BJ (cell line): Measurements from ENCODE around the gene SCN2B. TPM values are rescaled to one million over a fixed set of nuclear protein-coding genes. Genes with fewer than 3 reads are reported as not detected.

Experiments used
- CTCF ChIA-PET: fragments of 350-600 bp; formaldehyde crosslinking; extraction: SDS; loops from one replicate; lab custom pipeline; 2021; ENCODE audit warnings: antibody characterized with exemption, inconsistent platforms; lab: Yijun Ruan, JAX
- POLR2A ChIA-PET: fragments of 300-600 bp; sonication (Branson Sonifier 250); formaldehyde crosslinking; extraction: SDS; loops from one replicate; lab custom pipeline; 2021; ENCODE audit warnings: antibody characterized with exemption; lab: Charles Lee
- DNase-seq: peaks from one replicate; pipeline ENCODE4 v3.0.0-alpha.2; 2011; ENCODE audit warnings: low read depth
- H3K27me3 ChIP-seq: 2 replicates; pipeline ENCODE4 v1.6.0; 2011; ENCODE audit warnings: low read length; ENCODE audit not compliant: control insufficient read depth, insufficient read depth
- H3K36me3 ChIP-seq: 2 replicates; pipeline ENCODE4 v1.5.1; 2011; ENCODE audit warnings: low read length; ENCODE audit not compliant: control insufficient read depth, insufficient read depth
- H3K4me3 ChIP-seq: 2 replicates; pipeline ENCODE4 v1.5.1; 2011; ENCODE audit warnings: low read depth, mild to moderate bottlenecking, control low read depth, low read length
- polyA plus RNA-seq: library from polyadenylated mRNA; depleted of rRNA; stranded (reverse); fragments of >200 nt; gene quantifications from 2 replicates; pipeline ENCODE4 v1.2.3, GENCODE V29; 2011
- TF ChIP-seq, protein P1 (sequence below): IDR thresholded peaks from 2 replicates; pipeline ENCODE4 v1.5.1; 2011; ENCODE audit warnings: low read depth, mild to moderate bottlenecking, control low read depth, inconsistent platforms, low read length, moderate library complexity; ENCODE audit not compliant: insufficient read depth

SCN2B gene
- polyA plus RNA-seq, 1 experiment, result not detected

DNA sequence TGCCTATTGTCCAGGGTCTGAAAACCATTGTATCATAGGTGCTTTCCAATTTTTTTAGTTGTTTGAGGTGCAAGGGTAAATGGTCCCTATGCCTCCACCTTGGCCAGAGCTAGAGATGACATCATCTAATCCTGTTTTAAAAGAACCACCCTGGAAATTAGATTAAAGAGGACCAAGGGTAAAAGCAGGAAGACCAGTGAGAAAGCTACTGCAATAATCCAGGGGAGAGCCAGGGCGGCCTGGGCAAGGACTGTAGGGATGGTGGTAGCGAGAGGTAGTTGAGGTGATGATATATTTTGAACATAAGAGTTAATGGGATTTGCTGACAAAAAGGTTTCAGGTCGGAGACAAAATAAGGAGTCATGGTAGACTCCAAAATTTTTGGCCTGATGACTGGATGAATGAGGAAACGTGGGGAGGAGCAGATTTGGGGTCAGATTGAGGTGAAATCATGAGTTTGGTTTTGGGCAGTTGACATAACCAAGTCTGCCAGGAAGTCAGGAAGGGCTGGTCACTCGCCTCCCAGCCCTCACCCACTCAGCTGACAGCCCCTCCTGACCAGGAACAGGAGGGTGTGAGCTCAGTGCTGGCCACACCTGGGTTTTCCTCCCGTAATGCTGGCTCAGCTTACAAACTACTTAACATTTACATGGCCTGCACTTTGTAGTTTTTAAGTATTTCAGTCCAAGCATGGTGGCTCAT, 46.8 kb downstream of the SCN2B start:
- no peak for DNase-seq
- TF ChIP-seq, protein P1, sequence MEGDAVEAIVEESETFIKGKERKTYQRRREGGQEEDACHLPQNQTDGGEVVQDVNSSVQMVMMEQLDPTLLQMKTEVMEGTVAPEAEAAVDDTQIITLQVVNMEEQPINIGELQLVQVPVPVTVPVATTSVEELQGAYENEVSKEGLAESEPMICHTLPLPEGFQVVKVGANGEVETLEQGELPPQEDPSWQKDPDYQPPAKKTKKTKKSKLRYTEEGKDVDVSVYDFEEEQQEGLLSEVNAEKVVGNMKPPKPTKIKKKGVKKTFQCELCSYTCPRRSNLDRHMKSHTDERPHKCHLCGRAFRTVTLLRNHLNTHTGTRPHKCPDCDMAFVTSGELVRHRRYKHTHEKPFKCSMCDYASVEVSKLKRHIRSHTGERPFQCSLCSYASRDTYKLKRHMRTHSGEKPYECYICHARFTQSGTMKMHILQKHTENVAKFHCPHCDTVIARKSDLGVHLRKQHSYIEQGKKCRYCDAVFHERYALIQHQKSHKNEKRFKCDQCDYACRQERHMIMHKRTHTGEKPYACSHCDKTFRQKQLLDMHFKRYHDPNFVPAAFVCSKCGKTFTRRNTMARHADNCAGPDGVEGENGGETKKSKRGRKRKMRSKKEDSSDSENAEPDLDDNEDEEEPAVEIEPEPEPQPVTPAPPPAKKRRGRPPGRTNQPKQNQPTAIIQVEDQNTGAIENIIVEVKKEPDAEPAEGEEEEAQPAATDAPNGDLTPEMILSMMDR, result no peak
- Histone ChIP-seq H3K4me3 (no peak overlapping the region), H3K36me3 (no peaks in the 10 kb centered on the region), H3K27me3 (no peaks in the 10 kb centered on the region)
- ChIA-PET POLR2A (no interaction called here), CTCF (interaction anchor here (0.8 to 2.0 kb wide), 4 partner anchors 8 to 286 kb away, joined by 3 to 8 read pairs (median 4); no protein-coding TSS in a partner anchor)

DNA sequence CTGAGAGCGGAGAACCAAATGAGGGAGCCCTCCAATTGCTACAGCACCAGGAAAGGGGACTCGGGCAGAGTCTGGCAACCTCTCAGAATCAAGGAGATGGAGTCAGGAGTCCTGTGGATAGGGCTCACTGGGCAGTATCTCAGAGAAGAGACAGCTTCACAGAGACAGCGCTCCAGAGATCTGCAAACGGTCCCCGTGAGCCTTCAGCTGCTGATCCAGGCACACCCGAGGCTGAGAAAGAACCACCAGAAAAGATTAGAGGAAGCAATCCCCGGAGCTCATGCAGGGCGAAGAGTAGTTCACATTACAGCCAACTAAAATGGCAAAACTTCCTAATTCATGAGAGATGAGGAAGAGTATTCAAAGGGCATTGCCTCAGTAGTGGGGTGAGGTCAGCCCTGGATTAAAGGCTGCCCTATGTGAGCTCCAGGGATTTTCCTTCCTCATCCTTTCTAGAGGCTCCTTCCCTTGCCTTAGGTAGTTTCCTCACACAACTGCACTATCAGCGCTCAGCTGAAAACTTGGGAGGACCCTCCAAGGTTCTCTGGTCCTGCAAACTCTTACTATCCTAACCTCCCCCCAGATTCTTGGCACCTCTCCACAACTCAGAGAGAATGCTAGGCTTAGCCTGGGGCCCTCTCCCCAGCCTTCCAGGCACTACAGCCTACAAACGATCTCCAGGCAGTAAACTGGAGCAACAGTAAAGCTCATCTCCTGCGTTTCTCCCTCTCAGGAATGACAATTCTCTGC, 47.5 kb downstream of the SCN2B start:
- Histone ChIP-seq H3K27me3 (no peaks in the 10 kb centered on the region), H3K36me3 (no peaks in the 10 kb centered on the region), H3K4me3 (no peak overlapping the region)
- CTCF ChIA-PET, result interaction anchor here (0.8 to 2.0 kb wide), 4 partner anchors 9 to 286 kb away, joined by 3 to 8 read pairs (median 4); no protein-coding TSS in a partner anchor
- TF ChIP-seq, protein P1, result no peak
- POLR2A ChIA-PET, result no interaction called here
- no peak for DNase-seq

DNA sequence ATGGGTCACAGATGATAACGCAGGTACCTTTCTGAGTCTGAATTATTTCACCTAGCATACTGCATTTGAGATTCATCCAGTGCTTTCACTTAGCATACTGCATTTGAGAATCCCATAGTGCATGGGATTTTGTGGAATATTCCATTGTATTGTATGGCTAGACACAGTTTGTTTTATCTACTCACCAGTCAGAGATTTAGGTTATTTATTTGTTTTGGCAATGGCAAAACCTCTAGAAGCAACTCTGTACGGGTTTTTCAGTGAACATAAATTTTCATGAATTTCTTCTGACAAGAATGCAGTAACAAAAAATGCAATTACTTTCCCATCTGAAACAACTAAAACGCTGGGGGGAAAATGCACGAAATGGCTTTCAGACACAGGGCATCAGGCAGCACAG, 48.1 kb downstream of the SCN2B start:
- CTCF ChIA-PET, result interaction anchor here (1.0 kb wide), 1 partner anchor 9 kb away, joined by 5 read pairs; no protein-coding TSS in a partner anchor
- Histone ChIP-seq H3K27me3 (no peaks in the 10 kb centered on the region), H3K4me3 (no peak overlapping the region), H3K36me3 (no peaks in the 10 kb centered on the region)
- POLR2A ChIA-PET, result no interaction called here
- DNase-seq, result no peak
- TF ChIP-seq, protein P1, result no peak

DNA sequence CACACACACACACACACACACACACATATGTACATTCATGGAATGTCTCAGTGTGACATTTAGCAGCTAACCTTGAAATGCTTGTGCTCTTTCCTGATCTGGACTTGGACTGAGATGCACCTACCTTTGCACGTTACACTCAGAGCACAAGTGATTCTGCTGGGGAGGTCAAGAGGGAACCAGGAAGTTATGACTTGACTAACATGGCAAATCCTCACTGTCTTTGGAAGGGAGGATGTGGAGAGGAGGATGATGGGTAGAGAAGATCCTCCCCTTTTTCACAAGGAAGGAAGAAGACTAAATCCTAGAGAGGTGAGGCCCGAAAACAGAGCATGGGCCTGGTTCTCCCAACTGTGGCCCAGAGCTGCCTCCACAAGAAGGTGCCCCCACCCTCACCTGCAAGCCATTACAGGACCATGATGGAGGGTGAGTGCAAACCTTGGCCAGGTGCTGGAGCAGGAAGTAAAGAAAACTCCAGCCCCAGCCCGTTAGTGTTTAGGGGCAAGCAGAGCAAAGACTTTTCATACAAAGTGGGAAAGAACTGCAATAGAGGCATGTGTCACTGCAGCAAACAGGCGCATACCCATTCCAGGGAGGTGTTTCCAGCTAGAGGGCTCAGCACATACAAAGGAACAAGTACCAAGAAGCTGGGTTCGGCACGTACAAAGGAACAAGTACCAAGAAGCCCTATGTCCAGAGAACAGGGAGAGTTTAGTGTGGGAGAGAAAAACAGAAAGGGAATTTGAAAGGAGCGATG, 50.2 kb downstream of the SCN2B start:
- ChIA-PET POLR2A (no interaction called here), CTCF (no interaction called here)
- TF ChIP-seq, protein P1, result no peak
- DNase-seq, result no peak
- Histone ChIP-seq H3K4me3 (no peak overlapping the region), H3K36me3 (no peaks in the 10 kb centered on the region), H3K27me3 (no peaks in the 10 kb centered on the region; the same call in 1 of the 2 replicates)
